Activated naive CD4-positive, alpha-beta T cell treated with Interleukin-2 at 50 U/mL for 16 hours (primary cell): ENCODE results near the gene MAPK4.
"Not testable (repeated sequence)": the region's sequence is repeated elsewhere in the genome, so short reads cannot be mapped to it uniquely, and the experiment has no call there.

Source experiments
- DNase-seq: peaks from one replicate; pipeline ENCODE4 v3.0.0-alpha.2; 2020

Gene MAPK4

GRCh38 chr18:50695431-50696176 lies 135.7 kb downstream of the MAPK4 start:
- no peak for DNase-seq

- DNase-seq: no peak
Observed at GRCh38 chr18:50696436-50696835, 136.5 kb downstream of the MAPK4 start.

GRCh38 chr18:50696929-50697328 lies 137.0 kb downstream of the MAPK4 start:
- DNase-seq: no peak

- no peak for DNase-seq
Observed at GRCh38 chr18:50697509-50697908, 137.6 kb downstream of the MAPK4 start.

GRCh38 chr18:50700245-50701165 lies 140.6 kb downstream of the MAPK4 start:
- no peak for DNase-seq

GRCh38 chr18:50704357-50704940 lies 144.6 kb downstream of the MAPK4 start:
- no peak for DNase-seq

- DNase-seq: no peak
Observed at GRCh38 chr18:50706199-50706598, 146.3 kb downstream of the MAPK4 start.

GRCh38 chr18:50706651-50707050 lies 146.8 kb downstream of the MAPK4 start:
- DNase-seq: no peak

- DNase-seq: not testable (repeated sequence)
Observed at GRCh38 chr18:50707297-50707696, 147.4 kb downstream of the MAPK4 start.

GRCh38 chr18:50707855-50708469 lies 148.1 kb downstream of the MAPK4 start:
- DNase-seq: no peak

GRCh38 chr18:50709193-50709592 lies 149.3 kb downstream of the MAPK4 start:
- DNase-seq: no peak

- DNase-seq: no peak
Observed at GRCh38 chr18:50711386-50711785, 151.5 kb downstream of the MAPK4 start.

GRCh38 chr18:50715919-50716318 lies 156.0 kb downstream of the MAPK4 start:
- no peak for DNase-seq

GRCh38 chr18:50716902-50717301 lies 157.0 kb downstream of the MAPK4 start:
- no peak for DNase-seq

- DNase-seq: no peak
Observed at GRCh38 chr18:50717563-50717962, 157.7 kb downstream of the MAPK4 start.

GRCh38 chr18:50719471-50720324 lies 159.8 kb downstream of the MAPK4 start:
- DNase-seq: no peak

GRCh38 chr18:50720325-50720674 lies 160.4 kb downstream of the MAPK4 start:
- no peak for DNase-seq

GRCh38 chr18:50721006-50721405 lies 161.1 kb downstream of the MAPK4 start:
- DNase-seq: no peak

GRCh38 chr18:50721451-50722120 lies 161.7 kb downstream of the MAPK4 start:
- DNase-seq: no peak

- no peak for DNase-seq
Observed at GRCh38 chr18:50722311-50722710, 162.4 kb downstream of the MAPK4 start.

- DNase-seq: no peak
Observed at GRCh38 chr18:50724751-50725151, 164.9 kb downstream of the MAPK4 start.
